ENCODE data around the gene C11orf68.

- TF ChIP-seq CTCF (IDR thresholded peaks at IDR 0.05 in 4 of 5, conservative IDR thresholded peaks at IDR 0.05 in 1 of 5) (no peak), POLR2A (IDR thresholded peaks at IDR 0.05) (no peak)
Observed at GRCh38 chr11:65879617-65880016, 39.2 kb downstream of the C11orf68 start, which contains the start of gene CTSW.
